Measurements from ENCODE around the gene FBLIM1. TPM values are rescaled to one million over a fixed set of nuclear protein-coding genes. Genes with fewer than 3 reads are reported as not detected.

The FBLIM1 gene
- 244 and 373 TPM in 2 replicates for total RNA-seq

DNA sequence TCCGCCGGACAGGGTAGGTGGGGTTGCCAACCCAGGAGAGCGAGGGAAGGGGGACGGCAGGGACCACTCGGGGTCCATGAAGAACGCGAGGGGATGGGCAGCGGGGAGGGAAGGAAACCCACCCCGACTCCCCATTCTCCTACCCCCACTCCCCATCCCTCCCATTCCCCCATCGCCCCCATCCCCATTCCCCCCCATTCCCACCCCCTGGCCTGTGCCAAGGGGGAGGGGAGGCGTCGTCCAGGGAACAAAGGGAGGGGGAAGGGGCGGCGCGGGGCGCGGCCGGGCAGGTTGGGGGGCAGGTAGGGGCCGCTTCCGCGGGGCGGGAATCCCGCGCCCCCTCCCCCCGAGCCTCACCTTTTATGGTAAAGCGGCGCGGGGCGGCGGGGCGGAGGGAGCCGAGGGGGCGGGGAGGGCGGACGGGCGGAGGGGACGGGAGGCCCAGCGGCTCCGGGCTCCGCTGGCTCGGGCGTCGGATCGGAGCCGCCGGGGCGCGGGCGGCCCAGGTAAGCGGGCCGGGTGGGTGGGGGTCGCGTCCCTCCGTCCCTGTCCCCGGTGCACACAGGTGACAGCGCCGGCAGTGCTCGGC lies at the start of gene FBLIM1:
FBLIM1 (plus strand) TSS at position 453 of the 589 bp plus-strand sequence. CDS start 6,189 bp downstream, outside the sequence.

GRCh38 chr1:15736038-15736891 lies 22.3 kb upstream of the FBLIM1 start, which contains the start of gene SLC25A34:
Gene SLC25A34, plus strand, starts transcription at chr1:15736258. Its CDS starts 228 bp downstream, at chr1:15736486.

DNA sequence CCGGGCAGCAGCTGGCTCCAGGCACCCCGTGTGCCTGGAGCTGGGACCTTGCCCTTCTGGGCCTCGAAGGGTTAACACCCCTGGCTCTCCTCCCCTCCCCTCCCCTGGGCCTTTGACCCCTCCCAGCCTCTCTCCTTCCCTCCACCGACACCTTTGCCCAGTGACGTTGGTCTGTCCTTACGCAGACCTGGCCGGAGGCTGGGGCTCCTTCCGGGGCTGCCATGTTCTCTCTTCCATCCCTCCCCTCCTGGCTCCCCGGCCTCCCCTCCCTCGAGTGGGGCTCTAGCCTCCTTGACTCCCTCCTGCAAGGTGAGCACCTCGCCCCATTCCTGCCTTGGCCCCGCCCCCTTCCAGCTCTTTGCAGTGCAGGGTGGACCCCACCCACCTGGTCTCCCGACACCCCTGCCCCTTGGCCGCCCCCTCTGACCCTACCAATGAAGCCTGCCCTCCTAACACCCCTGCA lies 16.2 kb upstream of the FBLIM1 start, which contains the start of gene TMEM82:
TMEM82 (plus strand) TSS at position 161 of the 463 bp plus-strand sequence; CDS start at position 222, 61 bp downstream.

DNA sequence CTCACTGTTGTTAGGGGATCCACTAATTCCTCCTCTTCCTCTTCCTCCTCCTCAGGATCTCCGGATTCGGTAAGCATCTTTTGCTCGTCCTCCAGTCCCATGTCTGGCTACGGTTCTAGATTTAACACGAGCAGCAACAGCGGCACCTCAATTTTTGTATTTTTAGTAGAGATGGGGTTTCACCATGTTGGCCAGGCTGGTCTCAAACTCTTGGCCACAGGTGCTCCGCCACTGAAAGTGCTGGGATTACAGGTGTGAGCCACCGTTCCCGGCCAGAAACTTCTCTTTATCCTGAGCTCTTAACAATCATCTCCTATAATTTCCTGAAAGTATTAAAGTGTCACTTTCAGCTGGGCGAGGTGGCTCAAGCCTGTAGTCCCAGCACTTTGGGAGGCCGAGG lies 49.0 kb downstream of the FBLIM1 start, which contains the start of gene UQCRHL:
UQCRHL (minus strand) TSS at position 101 of the 400 bp plus-strand sequence; CDS start at position 101, 0 bp downstream.

Other genes with a start within 250 kb of the FBLIM1 start
- gene CASP9, start 234.6 kb upstream of the FBLIM1 start, total RNA-seq, result 7.1 and 9.7 TPM in 2 replicates
- gene DNAJC16, start 231.9 kb upstream of the FBLIM1 start, total RNA-seq, result 17.7 and 22.8 TPM in 2 replicates
- 0.33 TPM in 1 of 2 replicates, not detected in the other for gene AGMAT, start 173.7 kb upstream of the FBLIM1 start, total RNA-seq
- gene DDI2, start 141.3 kb upstream of the FBLIM1 start, total RNA-seq, result 20.8 and 32.2 TPM in 2 replicates
- gene PLEKHM2, start 74.5 kb upstream of the FBLIM1 start, total RNA-seq, result 45.0 and 55.4 TPM in 2 replicates
- 0.33 and 0.39 TPM in 2 replicates for gene SLC25A34, start 22.5 kb upstream of the FBLIM1 start, total RNA-seq
- not detected in 2 replicates for gene TMEM82, start 16.3 kb upstream of the FBLIM1 start, total RNA-seq
- gene UQCRHL, start 48.9 kb downstream of the FBLIM1 start, total RNA-seq, result 0.65 and 2.7 TPM in 2 replicates
- gene SPEN, start 88.9 kb downstream of the FBLIM1 start, total RNA-seq, result 25.1 and 26.1 TPM in 2 replicates
- 28.1 and 31.8 TPM in 2 replicates for gene ZBTB17, start 217.3 kb downstream of the FBLIM1 start, total RNA-seq
- gene SRARP, start 245.4 kb downstream of the FBLIM1 start, total RNA-seq, result not detected in 2 replicates